GM19467 (cell line): ENCODE results near the gene OR6C3.
"Not testable (repeated sequence)": the region's sequence is repeated elsewhere in the genome, so short reads cannot be mapped to it uniquely, and the experiment has no call there.

Experiments
- ATAC-seq: cut with Tn5 transposase; IDR thresholded peaks from one replicate; pipeline ENCODE4 v1.9.1; 2021; ENCODE audit warnings: mild to moderate bottlenecking, moderate library complexity; ENCODE audit not compliant: unreplicated experiment

OR6C3 gene

DNA sequence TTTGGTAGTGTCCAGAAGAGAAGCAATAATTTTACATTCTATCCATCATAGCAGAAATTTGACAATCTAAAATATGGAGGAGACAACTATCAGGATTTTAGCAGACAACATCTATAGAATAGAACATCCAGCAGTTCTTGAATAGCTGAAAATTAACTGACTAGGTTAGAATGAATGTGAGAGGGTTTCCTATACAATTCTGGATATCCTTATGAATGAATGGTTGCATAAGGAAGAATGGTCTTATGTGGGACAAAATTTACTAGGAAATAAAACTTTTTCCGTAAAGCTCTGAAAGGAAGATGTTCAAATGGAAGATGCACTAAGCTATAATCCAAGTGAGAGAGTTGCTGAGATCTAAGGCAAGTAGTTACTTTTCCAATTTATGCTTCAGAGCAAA, at the start of gene OR6C3:
Gene OR6C3, plus strand, starts transcription at position 301 of the 400 bp plus-strand sequence. CDS start 955 bp downstream, outside the sequence.
- no peak for ATAC-seq

DNA sequence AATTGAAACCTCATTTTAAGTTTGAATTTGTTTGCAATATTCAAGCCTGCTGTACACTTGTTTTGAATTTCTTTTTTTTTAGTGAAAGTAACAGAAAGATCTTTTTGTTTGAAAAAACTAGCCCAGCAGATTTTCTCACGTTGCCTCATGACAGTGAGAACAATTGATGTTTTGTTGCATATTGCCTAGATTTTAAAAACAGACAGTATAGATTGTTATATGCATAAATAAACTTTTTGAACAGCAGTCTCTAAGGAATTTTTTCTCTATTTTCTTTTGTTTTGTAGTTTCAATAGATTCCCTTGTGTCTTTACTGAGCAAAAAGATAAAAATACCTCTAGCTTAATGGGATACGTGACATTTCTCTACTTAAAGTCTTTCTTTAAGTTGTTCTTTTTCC, 49.6 kb upstream of the OR6C3 start:
- no peak for ATAC-seq

DNA sequence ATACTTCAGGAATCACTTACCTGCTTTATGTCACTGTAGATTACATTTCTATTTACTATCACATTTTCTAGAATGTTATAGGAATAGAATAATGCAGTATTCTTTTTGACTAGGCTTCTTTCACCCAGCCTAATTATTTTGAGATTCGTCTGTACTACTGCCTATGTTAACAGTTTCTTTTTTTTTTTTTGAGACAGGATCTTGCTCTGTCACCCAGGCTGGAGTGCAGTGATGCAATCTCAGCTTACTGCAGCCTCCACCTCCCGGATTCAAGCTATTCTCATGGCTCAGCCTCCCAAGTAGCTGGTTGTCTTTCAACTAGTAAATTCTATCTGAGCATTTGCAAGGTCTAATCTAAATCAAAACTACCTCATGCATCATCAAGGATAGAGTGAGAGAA, 40.5 kb upstream of the OR6C3 start:
- no peak for ATAC-seq

DNA sequence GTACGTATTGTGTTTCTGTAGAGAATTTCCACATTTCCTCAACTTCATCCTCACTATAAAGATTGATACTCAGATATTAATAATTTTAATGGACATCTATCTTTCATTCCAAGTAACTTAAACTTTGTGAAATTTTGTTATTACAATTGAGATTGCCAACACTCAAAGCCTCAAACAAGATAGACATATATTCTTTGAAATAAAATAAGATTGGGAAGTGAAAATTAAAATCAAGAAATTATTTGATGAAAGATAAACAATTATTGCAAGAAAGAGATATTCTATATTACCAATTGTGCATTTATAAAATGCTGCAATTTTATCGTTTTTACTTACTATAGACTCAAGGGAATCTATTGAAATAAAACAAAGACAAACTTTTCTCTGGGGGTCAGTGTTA, 34.1 kb upstream of the OR6C3 start, which contains the start of gene OR6C6:
Gene OR6C6, minus strand, starts transcription at position 101 of the 400 bp plus-strand sequence. CDS start 1,337 bp downstream, outside the sequence.
- no peak for ATAC-seq

DNA sequence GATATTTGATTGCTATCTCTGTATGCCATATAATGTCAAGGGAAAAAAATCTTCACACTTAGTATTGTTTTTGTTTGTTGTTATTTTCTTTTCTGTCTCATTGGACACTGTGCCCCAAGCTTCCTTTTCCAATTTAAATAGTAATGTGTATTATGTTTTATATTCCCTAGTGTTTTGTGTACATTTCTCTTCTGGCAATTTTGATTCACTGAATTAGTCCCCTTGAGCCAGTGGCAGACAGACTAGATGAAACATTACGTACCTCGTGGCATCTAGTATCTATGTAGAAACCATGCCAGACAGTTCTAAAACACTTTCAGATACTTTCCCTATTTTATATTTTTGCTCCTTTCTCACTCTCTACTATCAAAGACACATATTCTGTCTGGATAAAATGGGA, 16.5 kb upstream of the OR6C3 start, which contains the start of gene OR6C1:
Gene OR6C1, plus strand, starts transcription at position 301 of the 400 bp plus-strand sequence. CDS start 6,257 bp downstream, outside the sequence.
- no peak for ATAC-seq

DNA sequence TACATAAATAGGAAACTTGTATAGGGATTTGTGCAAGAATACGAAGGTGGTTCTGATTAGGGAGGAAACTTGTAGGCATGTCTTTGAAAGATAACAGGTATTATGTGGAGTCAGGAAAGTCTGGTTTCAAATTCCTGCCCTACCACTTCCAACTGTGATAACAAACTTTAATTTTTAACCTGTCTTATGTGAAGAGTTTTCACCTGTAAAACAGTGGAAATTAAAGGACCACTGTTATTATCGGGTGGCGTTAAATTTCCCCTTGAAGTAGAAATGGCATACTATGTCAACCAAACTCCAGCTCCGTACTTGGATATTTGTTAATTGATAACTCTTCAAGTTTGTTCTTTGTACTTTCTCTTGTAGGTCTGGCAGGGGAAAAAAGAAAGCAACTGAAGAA, 10.3 kb upstream of the OR6C3 start:
- ATAC-seq = no peak

DNA sequence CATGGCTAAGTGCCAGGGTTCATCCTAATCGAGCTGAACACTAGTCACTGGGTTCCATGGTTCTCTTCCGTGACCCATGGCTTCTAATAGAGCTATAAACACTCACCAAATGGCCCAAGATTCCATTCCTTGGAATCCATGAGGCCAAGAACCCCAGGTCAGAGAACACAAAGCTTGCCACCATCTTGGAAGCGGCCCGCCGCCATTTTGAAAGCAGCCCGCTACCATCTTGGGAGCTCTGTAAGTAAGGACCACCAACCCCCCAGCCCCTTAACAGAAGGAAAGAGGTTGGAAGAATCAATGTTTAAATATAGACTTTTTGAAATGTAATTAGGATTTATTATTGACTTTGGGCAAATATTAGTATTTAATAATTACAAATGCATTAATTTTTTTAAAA, 4.7 kb upstream of the OR6C3 start:
- not testable (repeated sequence) for ATAC-seq

DNA sequence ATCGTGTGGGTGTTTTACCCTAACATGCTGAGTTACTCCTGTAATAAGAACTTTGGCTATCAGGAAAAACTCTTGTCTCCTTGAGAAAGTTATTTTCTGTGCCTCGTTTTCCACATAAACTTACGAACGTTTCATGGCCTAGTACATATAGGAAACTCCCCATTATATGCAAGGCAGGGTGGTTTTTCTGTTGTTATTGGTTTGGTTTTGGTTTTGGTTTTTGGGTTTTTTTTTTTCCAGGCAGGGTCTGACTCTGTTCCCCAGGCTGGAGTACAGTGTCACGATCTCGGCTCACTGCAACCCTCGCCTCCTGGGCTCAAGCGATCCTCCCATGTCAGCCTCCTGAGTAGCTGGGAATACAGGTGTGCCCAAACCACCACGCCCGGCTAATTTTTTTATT, 5.5 kb downstream of the OR6C3 start:
- ATAC-seq = no peak

DNA sequence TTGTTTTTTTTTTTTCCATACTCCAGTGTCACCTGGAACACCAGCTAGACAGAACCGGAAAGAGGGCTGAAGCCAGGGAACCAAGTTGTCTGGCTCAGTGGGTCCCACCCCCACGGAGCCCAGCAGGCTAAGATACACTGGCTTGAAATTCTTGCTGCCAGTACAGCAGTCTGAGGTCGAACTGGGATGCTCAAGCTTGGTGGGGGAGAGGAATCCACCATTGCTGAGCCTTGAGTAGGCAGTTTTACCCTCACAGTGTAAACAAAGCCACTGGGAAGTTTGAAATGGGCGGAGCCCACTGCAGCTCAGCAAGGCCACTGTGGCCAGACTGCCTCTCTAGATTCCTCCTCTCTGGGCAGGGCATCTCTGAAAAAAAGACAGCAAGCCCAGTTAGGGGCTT, 24.8 kb downstream of the OR6C3 start:
- ATAC-seq = not testable (repeated sequence)

DNA sequence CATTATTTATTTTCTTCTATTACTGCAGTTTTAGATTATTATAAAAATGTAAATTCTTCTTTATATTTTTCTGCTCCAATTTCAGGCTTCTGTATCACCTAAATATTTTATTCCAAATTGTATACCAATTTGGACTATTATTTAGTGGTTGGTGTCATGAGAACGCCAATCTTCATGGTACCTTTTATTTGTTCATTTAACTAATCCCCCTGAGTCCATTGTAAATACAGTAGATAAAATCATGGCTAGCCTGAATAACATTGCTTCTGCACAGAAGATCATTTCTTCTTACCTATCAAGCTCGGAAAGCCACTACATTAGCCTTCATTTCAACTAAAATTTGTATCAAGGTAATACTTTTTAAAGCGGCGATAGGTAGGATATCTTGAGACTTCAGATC, 32.1 kb downstream of the OR6C3 start, which contains the start of gene OR6C75:
Gene OR6C75, plus strand, starts transcription at position 301 of the 400 bp plus-strand sequence. CDS start 2,136 bp downstream, outside the sequence.
- no peak for ATAC-seq

DNA sequence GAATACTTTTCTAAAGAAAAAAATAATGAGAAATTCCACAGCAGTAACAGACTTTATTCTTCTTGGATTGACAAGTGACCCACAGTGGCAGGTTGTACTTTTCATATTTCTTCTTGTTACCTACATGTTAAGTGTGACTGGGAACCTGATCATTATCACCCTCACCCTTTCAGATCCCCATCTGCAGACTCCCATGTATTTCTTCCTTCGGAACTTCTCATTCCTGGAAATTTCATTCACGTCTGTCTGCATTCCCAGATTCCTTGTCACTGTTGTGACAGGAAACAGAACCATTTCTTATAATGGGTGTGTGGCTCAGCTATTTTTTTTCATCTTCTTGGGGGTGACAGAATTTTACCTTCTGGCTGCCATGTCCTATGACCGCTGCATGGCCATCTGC, 34.5 kb downstream of the OR6C3 start:
- no peak for ATAC-seq

DNA sequence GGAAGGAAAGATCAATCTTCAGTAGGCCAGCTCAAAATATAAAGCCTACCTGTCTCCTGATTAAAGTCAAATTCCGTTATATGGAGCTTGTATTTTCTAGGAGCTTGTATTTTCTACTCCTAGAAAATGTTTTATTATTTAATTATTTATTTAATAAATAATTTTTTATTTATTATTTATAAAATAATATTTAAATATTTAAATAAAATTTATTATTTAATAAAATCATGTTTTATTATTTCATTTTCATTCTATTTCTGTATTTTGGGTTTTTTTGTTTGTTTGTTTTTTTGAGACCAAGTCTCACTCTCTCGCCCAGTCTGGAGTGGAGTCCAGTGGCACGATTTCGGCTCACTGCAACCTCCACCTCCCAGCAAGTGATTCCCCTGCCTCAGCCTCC, 42.0 kb downstream of the OR6C3 start:
- ATAC-seq = no peak
